ENCODE results near the gene STX18.
"Not testable (repeated sequence)": the region's sequence is repeated elsewhere in the genome, so short reads cannot be mapped to it uniquely, and the experiment has no call there.

STX18 gene

GRCh38 chr4:4477391-4477790, 64.5 kb downstream of the STX18 start:
- no peak for DNase-seq

GRCh38 chr4:4474476-4474875, 67.4 kb downstream of the STX18 start:
- DNase-seq: no peak

GRCh38 chr4:4472344-4472958, 69.4 kb downstream of the STX18 start:
- DNase-seq: no peak

- DNase-seq: no peak
These were observed 70.7 kb downstream of the STX18 start for GRCh38 chr4:4471195-4471594.

- DNase-seq: no peak
These were observed 71.6 kb downstream of the STX18 start for GRCh38 chr4:4470208-4470607.

GRCh38 chr4:4465238-4465637, 76.6 kb downstream of the STX18 start:
- not testable (repeated sequence) for DNase-seq

GRCh38 chr4:4462970-4463369, 78.9 kb downstream of the STX18 start:
- DNase-seq: peak in 1 of 2 donors; percentile 3

GRCh38 chr4:4461850-4462249, 80.0 kb downstream of the STX18 start:
- DNase-seq: peak; percentile 56 to 76

GRCh38 chr4:4461178-4461577, 80.7 kb downstream of the STX18 start:
- DNase-seq: no peak

- no peak for DNase-seq
These were observed 81.1 kb downstream of the STX18 start for GRCh38 chr4:4460759-4461158.

GRCh38 chr4:4459181-4459580, 82.7 kb downstream of the STX18 start:
- no peak for DNase-seq

- DNase-seq: no peak
These were observed 83.9 kb downstream of the STX18 start for GRCh38 chr4:4457803-4458553.

- no peak for DNase-seq
These were observed 84.9 kb downstream of the STX18 start for GRCh38 chr4:4456816-4457578.

- no peak for DNase-seq
These were observed 85.5 kb downstream of the STX18 start for GRCh38 chr4:4456351-4456750.

- no peak for DNase-seq
These were observed 86.5 kb downstream of the STX18 start for GRCh38 chr4:4455210-4455865.

- no peak for DNase-seq
These were observed 95.4 kb downstream of the STX18 start for GRCh38 chr4:4446434-4446833.

- no peak for DNase-seq
These were observed 98.0 kb downstream of the STX18 start for GRCh38 chr4:4443821-4444220.

GRCh38 chr4:4440333-4441061, 101.4 kb downstream of the STX18 start:
- no peak for DNase-seq

- no peak for DNase-seq
These were observed 102.1 kb downstream of the STX18 start for GRCh38 chr4:4439782-4440181.

GRCh38 chr4:4438891-4439290, 103.0 kb downstream of the STX18 start:
- DNase-seq: no peak

GRCh38 chr4:4437798-4438470, 103.9 kb downstream of the STX18 start:
- DNase-seq: no peak

GRCh38 chr4:4436244-4436823, 105.5 kb downstream of the STX18 start:
- no peak for DNase-seq

Measured in CD4-positive, alpha-beta T cell treated with Interferon alpha-2 for 1 hour (primary cell).